HepG2 (cell line): ENCODE results near the gene MUCL3.

Experiments
- ELF4 ChIP-seq: sonication (generic); formaldehyde crosslinking; IDR thresholded peaks from 2 replicates; pipeline ENCODE4 v1.5.0; 2020; ENCODE audit warnings: missing genetic modification reagents, mild to moderate bottlenecking, moderate library complexity, borderline replicate concordance
- RNF2 ChIP-seq: fragments of 450-650 bp; conservative IDR thresholded peaks from 2 replicates; pipeline ENCODE4 v1.6.1; 2016; ENCODE audit warnings: low read depth
- SMARCC2 ChIP-seq: fragments of 450-650 bp; IDR thresholded peaks from 2 replicates; pipeline ENCODE4 v1.6.1; 2017; ENCODE audit warnings: antibody characterized with exemption, mild to moderate bottlenecking
- ZNF256 ChIP-seq: sonication (generic); formaldehyde crosslinking; conservative IDR thresholded peaks from 2 replicates; pipeline ENCODE4 v1.4.0; 2020; ENCODE audit warnings: missing genetic modification reagents
- ZNF292 ChIP-seq: sonication (generic); formaldehyde crosslinking; IDR thresholded peaks from 2 replicates; pipeline ENCODE4 v1.8.1; 2022; ENCODE audit warnings: mild to moderate bottlenecking, low read depth, missing genetic modification reagents, borderline replicate concordance
- ZNF564 ChIP-seq: sonication (generic); formaldehyde crosslinking; IDR thresholded peaks from 2 replicates; pipeline ENCODE4 v1.8.1; 2023; ENCODE audit warnings: mild to moderate bottlenecking, missing genetic modification reagents
- ZSCAN20 ChIP-seq: sonication (generic); formaldehyde crosslinking; IDR thresholded peaks from 2 replicates; pipeline ENCODE4 v1.4.0; 2020; ENCODE audit warnings: missing genetic modification reagents, mild to moderate bottlenecking, borderline replicate concordance
- TF ChIP-seq, protein P1 (sequence below): sonication (generic); formaldehyde crosslinking; IDR thresholded peaks from 2 replicates; pipeline ENCODE4 v1.4.0; 2020; ENCODE audit warnings: missing genetic modification reagents
- TF ChIP-seq, protein P2 (sequence below): sonication (generic); formaldehyde crosslinking; IDR thresholded peaks from 2 replicates; pipeline ENCODE4 v1.5.0; 2020; ENCODE audit warnings: mild to moderate bottlenecking, missing genetic modification reagents, moderate library complexity

DNA sequence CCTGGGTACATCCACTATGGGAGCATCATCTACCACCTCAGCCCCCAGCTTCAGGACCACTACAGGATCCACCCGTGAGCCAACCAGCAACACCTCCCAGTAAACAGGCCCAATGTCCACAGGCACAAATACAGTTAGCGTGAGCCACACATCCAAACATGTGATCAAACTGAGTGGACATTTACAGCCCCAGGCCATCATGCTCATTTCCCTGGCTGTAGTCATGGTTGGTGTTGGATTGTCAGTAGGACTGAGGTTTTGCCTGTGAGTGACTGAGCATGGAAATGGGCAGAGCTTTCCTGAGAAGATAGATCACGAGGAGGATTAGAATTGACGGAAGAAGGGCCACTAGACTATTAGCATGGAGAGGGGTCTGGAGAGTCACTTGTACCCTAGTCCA is 32.0 kb downstream of the MUCL3 start:
- TF ChIP-seq RNF2 (no peak), ZNF256 (CRISPR knock-in tag) (no peak), ZSCAN20 (CRISPR knock-in tag) (no peak), ELF4 (CRISPR knock-in tag) (no peak), ZNF292 (CRISPR knock-in tag) (no peak), ZNF564 (CRISPR knock-in tag) (no peak), SMARCC2 (no peak)
- TF ChIP-seq, protein P1, sequence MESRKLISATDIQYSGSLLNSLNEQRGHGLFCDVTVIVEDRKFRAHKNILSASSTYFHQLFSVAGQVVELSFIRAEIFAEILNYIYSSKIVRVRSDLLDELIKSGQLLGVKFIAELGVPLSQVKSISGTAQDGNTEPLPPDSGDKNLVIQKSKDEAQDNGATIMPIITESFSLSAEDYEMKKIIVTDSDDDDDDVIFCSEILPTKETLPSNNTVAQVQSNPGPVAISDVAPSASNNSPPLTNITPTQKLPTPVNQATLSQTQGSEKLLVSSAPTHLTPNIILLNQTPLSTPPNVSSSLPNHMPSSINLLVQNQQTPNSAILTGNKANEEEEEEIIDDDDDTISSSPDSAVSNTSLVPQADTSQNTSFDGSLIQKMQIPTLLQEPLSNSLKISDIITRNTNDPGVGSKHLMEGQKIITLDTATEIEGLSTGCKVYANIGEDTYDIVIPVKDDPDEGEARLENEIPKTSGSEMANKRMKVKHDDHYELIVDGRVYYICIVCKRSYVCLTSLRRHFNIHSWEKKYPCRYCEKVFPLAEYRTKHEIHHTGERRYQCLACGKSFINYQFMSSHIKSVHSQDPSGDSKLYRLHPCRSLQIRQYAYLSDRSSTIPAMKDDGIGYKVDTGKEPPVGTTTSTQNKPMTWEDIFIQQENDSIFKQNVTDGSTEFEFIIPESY (CRISPR knock-in tag): no peak
- TF ChIP-seq, protein P2, sequence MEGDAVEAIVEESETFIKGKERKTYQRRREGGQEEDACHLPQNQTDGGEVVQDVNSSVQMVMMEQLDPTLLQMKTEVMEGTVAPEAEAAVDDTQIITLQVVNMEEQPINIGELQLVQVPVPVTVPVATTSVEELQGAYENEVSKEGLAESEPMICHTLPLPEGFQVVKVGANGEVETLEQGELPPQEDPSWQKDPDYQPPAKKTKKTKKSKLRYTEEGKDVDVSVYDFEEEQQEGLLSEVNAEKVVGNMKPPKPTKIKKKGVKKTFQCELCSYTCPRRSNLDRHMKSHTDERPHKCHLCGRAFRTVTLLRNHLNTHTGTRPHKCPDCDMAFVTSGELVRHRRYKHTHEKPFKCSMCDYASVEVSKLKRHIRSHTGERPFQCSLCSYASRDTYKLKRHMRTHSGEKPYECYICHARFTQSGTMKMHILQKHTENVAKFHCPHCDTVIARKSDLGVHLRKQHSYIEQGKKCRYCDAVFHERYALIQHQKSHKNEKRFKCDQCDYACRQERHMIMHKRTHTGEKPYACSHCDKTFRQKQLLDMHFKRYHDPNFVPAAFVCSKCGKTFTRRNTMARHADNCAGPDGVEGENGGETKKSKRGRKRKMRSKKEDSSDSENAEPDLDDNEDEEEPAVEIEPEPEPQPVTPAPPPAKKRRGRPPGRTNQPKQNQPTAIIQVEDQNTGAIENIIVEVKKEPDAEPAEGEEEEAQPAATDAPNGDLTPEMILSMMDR (CRISPR knock-in tag): no peak
